ENCODE data around the gene WDSUB1. TPM values are rescaled to one million over a fixed set of nuclear protein-coding genes. Genes with fewer than 3 reads are reported as not detected.

The WDSUB1 gene
- total and polyA plus RNA-seq, 8 donors, result 3.5 to 8.2 (median 5.6) TPM

DNA sequence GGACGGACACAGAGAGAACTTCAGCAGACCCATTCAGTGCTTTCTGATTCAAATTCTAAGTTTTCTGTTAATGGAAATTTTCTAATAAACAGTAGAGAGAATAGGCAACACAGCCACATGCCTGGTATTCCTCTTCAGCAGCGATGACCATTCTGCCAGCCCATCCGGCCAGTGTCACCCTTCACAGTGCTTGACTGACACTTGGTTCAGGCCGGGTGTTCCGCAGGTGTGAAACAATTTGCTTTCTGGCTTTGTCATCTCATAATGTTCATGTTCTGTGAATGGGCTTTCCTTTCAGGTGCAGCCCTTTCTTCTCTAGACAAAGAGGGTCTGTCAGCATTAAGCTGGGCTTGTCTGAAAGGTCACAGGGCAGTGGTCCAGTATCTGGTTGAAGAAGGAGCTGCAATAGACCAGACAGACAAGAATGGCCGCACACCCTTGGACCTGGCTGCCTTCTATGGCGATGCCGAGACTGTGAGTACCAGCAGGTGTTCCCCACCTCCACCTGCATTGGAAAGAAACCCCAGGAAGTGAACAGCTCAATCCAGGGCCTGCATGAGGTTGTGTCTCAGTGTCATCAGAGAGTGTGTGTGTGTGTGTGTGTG, 67.0 kb downstream of the WDSUB1 start:
- intact Hi-C loops (cut with DNase I), result no loop called here
- no peaks in the 10 kb centered on the region for H3K4me1 ChIP-seq
- H3K4me3 ChIP-seq, result no peak overlapping the region
- H3K9me3 ChIP-seq, result no peaks in the 10 kb centered on the region
- no peak overlapping the region for H3K27ac ChIP-seq
- DNase-seq (no peak), FAIRE-seq (no peak), ATAC-seq (no peak)
- H3K27me3 ChIP-seq, result no peaks in the 10 kb centered on the region
- H3K36me3 ChIP-seq, result peaks cover 0 to 42% (median 11%) of the 10 kb centered on the region in 3 donors
- 96 to 99% methylated on average over 8 of the region's 8 CpGs for WGBS, 2 donors
- TF ChIP-seq CTCF (IDR thresholded peaks at IDR 0.05), result no peak

GRCh38 chr2:159218389-159218788, 68.1 kb downstream of the WDSUB1 start:
- Histone ChIP-seq H3K9me3 (no peaks in the 10 kb centered on the region), H3K27ac (no peak overlapping the region), H3K4me3 (no peak overlapping the region), H3K4me1 (no peaks in the 10 kb centered on the region), H3K36me3 (peaks cover 0 to 35% (median 11%) of the 10 kb centered on the region in 3 donors), H3K27me3 (no peaks in the 10 kb centered on the region)
- 96 to 97% methylated on average over 6 of the region's 6 CpGs for WGBS, 2 donors
- DNase-seq (no peak), ATAC-seq (no peak), FAIRE-seq (no peak)
- TF ChIP-seq CTCF (IDR thresholded peaks at IDR 0.05), result no peak
- intact Hi-C loops (cut with DNase I), result no loop called here

- DNase-seq (no peak), ATAC-seq (no peak), FAIRE-seq (no peak)
- WGBS, 2 donors, result 78 to 81% methylated on average over 5 of the region's 5 CpGs
- intact Hi-C loops (cut with DNase I), result no loop called here
- Histone ChIP-seq H3K27me3 (no peaks in the 10 kb centered on the region), H3K4me3 (no peak overlapping the region), H3K9me3 (no peaks in the 10 kb centered on the region), H3K27ac (no peak overlapping the region), H3K4me1 (no peaks in the 10 kb centered on the region), H3K36me3 (peaks cover 0 to 34% (median 11%) of the 10 kb centered on the region in 3 donors)
- no peak for TF ChIP-seq CTCF (IDR thresholded peaks at IDR 0.05)
Observed at GRCh38 chr2:159217676-159218075, 68.8 kb downstream of the WDSUB1 start.

DNA sequence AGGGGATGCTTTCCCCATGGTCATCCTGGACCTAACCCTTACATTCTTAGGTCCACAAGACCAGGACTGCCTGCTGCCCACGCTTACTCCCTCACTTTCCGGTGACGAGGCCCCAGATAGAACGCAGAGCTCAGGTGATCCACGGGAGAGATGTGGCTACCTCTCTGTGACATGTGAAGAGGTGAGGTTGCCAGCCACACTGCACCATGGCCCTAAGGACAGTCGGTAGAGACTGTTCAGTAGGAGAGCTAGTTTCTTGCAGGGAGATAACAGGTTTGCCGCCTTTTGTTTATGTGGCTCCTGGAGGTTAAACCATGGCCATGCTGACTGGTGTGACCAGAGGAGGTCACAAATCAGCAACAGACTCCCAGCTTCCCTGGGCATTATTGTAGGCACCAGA, 71.4 kb downstream of the WDSUB1 start:
- intact Hi-C loops (cut with DNase I), result no loop called here
- no peak for TF ChIP-seq CTCF (IDR thresholded peaks at IDR 0.05)
- H3K9me3 ChIP-seq, result no peaks in the 10 kb centered on the region
- no peaks in the 10 kb centered on the region for H3K27me3 ChIP-seq
- H3K36me3 ChIP-seq, result peaks cover 0 to 24% (median 11%) of the 10 kb centered on the region in 3 donors
- DNase-seq (no peak), FAIRE-seq (no peak), ATAC-seq (no peak)
- H3K4me3 ChIP-seq, result no peak overlapping the region
- WGBS, 2 donors, result 93 to 95% methylated on average over 7 of the region's 7 CpGs
- no peaks in the 10 kb centered on the region for H3K4me1 ChIP-seq
- H3K27ac ChIP-seq, result no peak overlapping the region

- DNase-seq (no peak), ATAC-seq (no peak), FAIRE-seq (no peak)
- no peak for TF ChIP-seq CTCF (IDR thresholded peaks at IDR 0.05)
- intact Hi-C loops (cut with DNase I), result no loop called here
- Histone ChIP-seq H3K4me3 (no peak overlapping the region), H3K36me3 (peaks cover 0 to 21% (median 8%) of the 10 kb centered on the region in 3 donors), H3K27me3 (no peaks in the 10 kb centered on the region), H3K9me3 (no peaks in the 10 kb centered on the region), H3K27ac (no peak overlapping the region), H3K4me1 (no peaks in the 10 kb centered on the region)
- WGBS, 2 donors, result 88 to 95% methylated on average over 3 of the region's 3 CpGs
Observed at GRCh38 chr2:159214325-159214865, 72.1 kb downstream of the WDSUB1 start.

Data from pancreas (tissue), 10 donors.